RWPE1 (cell line): Measurements from ENCODE around the gene MEGF11.

ENCODE experiments used
- CTCF ChIA-PET: fragments of 350-600 bp; sonication (Branson Sonifier 250); formaldehyde crosslinking; extraction: SDS; loops from one replicate; lab custom pipeline; 2021; lab: Yijun Ruan, JAX
- POLR2A ChIA-PET: fragments of 400-600 bp; formaldehyde crosslinking; extraction: SDS; loops from one replicate; lab custom pipeline; 2020; ENCODE audit warnings: antibody characterized with exemption; ENCODE audit not compliant: low non-redundant PET; lab: Yijun Ruan, JAX
- DNase-seq: peaks from one replicate; pipeline ENCODE4 v3.0.0; 2012; ENCODE audit warnings: low spot score
- H3K27ac ChIP-seq: fragments of 450-650 bp; 2 replicates; pipeline ENCODE4 v1.5.1; 2017
- TF ChIP-seq, protein P1 (sequence below): fragments of 450-650 bp; conservative IDR thresholded peaks from 2 replicates; pipeline ENCODE4 v1.5.1; 2017; ENCODE audit warnings: low read depth, mild to moderate bottlenecking

MEGF11 gene

DNA sequence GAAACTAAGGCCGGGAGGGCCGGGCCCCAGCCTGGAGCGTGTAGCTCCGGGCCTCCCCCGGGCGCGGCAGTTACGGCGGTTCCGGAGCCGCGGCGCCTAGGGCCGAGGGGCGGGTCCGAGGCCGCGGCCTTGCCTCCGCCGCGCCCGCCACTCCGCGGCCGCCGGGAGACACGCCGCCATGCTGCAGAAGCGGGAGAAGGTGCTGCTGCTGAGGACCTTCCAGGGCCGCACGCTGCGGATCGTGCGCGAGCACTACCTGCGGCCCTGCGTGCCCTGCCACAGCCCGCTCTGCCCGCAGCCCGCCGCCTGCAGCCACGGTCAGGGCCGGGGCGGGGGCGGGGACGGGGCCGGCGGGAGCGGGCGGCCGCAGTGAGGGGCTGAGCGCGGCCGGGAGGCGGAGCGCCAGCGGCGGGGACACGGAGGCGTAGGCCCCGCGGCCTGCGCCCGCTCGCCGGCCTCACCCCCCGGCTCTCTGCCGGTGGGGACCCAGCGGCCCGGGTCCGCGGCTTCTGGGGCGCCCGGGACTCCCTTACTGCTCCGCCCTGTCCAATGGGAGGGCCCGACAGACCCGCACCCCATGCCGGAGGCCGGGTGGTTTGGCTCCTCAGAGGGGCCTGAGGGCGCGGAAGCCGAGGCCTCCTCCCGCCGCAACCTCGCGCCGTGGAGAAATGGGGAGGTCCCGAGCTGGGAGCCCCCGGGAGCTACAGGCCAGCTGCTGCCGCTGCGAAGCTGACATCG, 40.0 kb upstream of the MEGF11 start, which contains the start of gene DIS3L:
Gene DIS3L, plus strand, starts transcription at position 150 of the 738 bp plus-strand sequence. Its CDS starts 29 bp downstream, at position 179.
- ChIA-PET CTCF (interaction anchor here (0.6 to 0.9 kb wide), 3 partner anchors 127 to 437 kb away, joined by 3 to 7 read pairs (median 3); no protein-coding TSS in a partner anchor), POLR2A (no interaction called here)
- TF ChIP-seq, protein P1, sequence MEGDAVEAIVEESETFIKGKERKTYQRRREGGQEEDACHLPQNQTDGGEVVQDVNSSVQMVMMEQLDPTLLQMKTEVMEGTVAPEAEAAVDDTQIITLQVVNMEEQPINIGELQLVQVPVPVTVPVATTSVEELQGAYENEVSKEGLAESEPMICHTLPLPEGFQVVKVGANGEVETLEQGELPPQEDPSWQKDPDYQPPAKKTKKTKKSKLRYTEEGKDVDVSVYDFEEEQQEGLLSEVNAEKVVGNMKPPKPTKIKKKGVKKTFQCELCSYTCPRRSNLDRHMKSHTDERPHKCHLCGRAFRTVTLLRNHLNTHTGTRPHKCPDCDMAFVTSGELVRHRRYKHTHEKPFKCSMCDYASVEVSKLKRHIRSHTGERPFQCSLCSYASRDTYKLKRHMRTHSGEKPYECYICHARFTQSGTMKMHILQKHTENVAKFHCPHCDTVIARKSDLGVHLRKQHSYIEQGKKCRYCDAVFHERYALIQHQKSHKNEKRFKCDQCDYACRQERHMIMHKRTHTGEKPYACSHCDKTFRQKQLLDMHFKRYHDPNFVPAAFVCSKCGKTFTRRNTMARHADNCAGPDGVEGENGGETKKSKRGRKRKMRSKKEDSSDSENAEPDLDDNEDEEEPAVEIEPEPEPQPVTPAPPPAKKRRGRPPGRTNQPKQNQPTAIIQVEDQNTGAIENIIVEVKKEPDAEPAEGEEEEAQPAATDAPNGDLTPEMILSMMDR: no peak
- peak within 1 kb of the TSS; percentile 98 for H3K27ac ChIP-seq
- DNase-seq: peak; percentile 55

DNA sequence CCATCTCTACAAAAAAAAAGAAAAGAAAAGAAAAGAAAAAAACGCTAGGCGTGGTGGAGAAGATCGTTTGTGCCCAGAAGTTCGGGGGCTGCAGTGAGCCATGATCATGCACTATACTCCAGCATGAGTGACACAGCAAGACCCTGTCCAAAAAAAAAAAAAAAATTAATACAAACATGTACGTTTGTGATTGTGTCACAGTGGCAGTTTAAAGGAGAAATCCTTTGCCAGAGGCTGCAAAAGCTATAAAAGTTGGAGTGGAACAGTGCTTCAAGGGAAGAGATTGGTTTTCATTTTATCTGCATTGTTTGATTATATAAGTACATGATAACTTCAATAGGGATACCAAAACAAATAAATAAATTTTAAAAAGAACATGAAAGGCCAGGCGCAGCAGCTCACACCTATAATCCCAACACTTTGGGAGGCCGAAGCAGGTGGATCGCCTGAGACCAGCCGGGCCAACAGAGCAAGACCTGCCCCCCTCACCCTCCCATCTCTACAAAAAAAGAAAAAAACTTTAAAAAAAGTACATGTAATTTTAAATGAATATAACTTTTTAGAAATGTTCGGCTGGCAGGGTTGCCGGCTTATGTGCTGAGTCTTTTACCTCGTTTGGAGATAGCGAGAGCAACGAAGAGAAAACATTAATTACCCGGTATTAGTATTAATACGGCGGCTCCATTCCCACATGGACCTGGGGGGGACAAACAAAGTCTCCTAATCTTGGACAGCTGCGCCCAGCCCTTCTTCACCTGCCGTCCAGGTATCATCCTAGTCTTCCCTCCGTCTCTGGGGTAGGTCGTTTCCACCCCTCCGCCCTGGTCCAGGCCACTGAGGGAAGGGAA, 39.2 kb upstream of the MEGF11 start:
- ChIA-PET CTCF (interaction anchor here (0.6 to 0.9 kb wide), 3 partner anchors 22 to 436 kb away, joined by 3 to 7 read pairs (median 7); no protein-coding TSS in a partner anchor), POLR2A (interaction anchor here (0.5 kb wide), 1 partner anchor 57 kb away, joined by 7 read pairs; no protein-coding TSS in a partner anchor)
- peak overlapping the region; percentile 98 for H3K27ac ChIP-seq
- no peak for DNase-seq
- TF ChIP-seq, protein P1: no peak

DNA sequence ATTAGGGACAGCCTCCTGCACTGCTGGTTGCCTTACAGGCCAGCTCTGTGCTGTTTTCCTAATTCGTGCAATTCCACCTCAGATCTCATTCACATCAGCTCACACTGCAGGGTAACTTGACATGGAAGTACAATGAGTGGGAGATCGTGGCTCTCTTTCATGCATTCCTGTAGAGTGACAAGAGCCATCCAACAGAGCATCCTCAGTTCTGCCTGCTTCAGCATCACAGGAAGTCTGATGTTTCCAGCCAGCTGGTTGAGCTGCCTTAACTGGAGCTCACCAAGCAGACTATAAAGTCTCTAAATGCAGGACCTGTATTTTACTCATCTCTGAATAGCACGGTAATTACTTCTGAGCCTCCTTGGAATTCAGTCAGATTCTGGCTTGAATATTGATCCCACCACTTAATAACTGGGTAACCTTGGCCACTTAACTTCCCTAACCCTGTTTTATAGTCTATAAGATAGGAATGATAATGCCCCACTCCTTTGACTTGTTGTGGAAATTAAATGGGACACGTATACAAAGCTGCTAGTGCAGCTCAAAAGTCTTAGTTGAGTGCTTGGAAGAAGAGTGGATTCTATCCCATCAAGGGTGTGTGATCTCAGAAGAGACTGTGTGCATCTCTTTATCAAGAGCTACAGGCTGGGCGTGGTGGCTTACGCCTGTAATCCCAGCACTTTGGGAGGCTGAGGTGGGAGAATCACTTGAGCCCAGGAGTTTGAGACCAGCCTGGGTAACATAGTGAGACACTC, 38.4 kb upstream of the MEGF11 start:
- TF ChIP-seq, protein P1: no peak
- DNase-seq: no peak
- ChIA-PET CTCF (interaction anchor here (0.6 to 1.1 kb wide), 3 partner anchors 39 to 433 kb away, joined by 3 to 5 read pairs (median 4); no protein-coding TSS in a partner anchor), POLR2A (interaction anchor here (0.5 kb wide), 1 partner anchor 58 kb away, joined by 7 read pairs; no protein-coding TSS in a partner anchor)
- no peak overlapping the region for H3K27ac ChIP-seq

DNA sequence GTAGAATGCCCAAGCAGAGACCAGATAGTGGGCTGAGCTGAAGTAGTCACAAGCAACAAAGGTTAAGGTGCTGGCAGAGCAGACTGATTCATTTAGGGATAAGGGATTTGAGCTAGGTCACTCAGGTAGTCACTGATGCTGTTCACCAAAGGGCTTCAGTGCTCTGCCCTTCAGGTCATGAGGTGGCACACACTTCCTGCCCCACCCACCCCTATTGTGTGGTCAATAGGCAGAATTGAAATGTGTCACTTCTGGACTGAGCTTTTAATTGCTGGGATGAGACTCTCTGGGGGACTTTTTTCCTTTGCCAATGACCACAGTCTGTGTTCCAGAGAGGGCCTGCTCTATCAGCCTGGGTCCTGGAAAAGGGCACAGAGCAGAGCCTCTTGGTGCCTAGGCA, 37.0 kb upstream of the MEGF11 start:
- ChIA-PET CTCF (interaction anchor here (0.6 kb wide), 1 partner anchor 210 kb away, joined by 4 read pairs; no protein-coding TSS in a partner anchor), POLR2A (interaction anchor here (0.5 kb wide), 1 partner anchor 468 kb away, joined by 3 read pairs; no protein-coding TSS in a partner anchor)
- DNase-seq: no peak
- TF ChIP-seq, protein P1: no peak
- no peak overlapping the region for H3K27ac ChIP-seq

DNA sequence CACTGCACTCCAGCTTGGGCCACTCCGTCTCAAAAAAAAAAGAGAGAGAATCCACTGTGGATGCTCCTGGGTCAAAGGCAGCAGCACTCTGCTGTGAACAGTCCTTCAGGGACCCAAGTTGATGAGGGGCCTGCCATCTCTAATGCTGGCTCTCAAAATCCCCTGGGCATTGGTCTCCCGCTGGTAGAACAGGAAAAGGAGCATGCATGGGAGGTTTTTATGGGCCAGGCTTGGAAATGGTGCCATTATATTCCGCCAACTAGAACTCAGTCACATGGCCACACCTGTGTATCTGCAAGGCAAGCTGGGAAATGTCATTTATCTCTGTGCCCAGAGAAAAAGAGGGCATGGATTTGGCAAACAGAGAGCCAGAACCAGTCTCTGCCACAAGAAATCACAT, 36.5 kb upstream of the MEGF11 start:
- no peak overlapping the region for H3K27ac ChIP-seq
- CTCF ChIA-PET: interaction anchor here (0.6 kb wide), 1 partner anchor 209 kb away, joined by 4 read pairs; no protein-coding TSS in a partner anchor
- TF ChIP-seq, protein P1: no peak
- POLR2A ChIA-PET: no interaction called here
- no peak for DNase-seq
